Tibial nerve (tissue), 4 donors: ENCODE measurements around the gene ANKRD40.

ENCODE experiments used
- CTCF ChIP-seq, 5 experiments: fragments of 200-600 bp in 3 of 5; fragments of 450-650 bp in 2 of 5; sonication (generic) in 3 of 5; IDR thresholded peaks; one replicate each; pipeline ENCODE4 v1.5.1; 2016 to 2019; ENCODE audit warnings: antibody characterized with exemption in 5 of 5, mild to moderate bottlenecking in 3 of 5, moderate library complexity in 2 of 5
- EP300 ChIP-seq, 2 donors: sonication (generic); formaldehyde crosslinking; IDR thresholded peaks; one replicate each; pipeline ENCODE4 v1.6.1; 2017; ENCODE audit warnings: antibody characterized with exemption in 2 of 2, mild to moderate bottlenecking in 1 of 2
- POLR2A ChIP-seq, 2 donors: fragments of 450-650 bp; IDR thresholded peaks; one replicate each; pipeline ENCODE4 v1.6.1; 2017; ENCODE audit warnings: antibody characterized with exemption in 2 of 2, mild to moderate bottlenecking in 2 of 2, moderate library complexity in 2 of 2

- TF ChIP-seq EP300 (IDR thresholded peaks at IDR 0.05) (no peak), CTCF (IDR thresholded peaks at IDR 0.05) (no peak), POLR2A (IDR thresholded peaks at IDR 0.05) (no peak)
Measured at GRCh38 chr17:50676065-50676975, 31.4 kb downstream of the ANKRD40 start.
